ENCODE results near the gene WBP1.
"Not testable (repeated sequence)": the region's sequence is repeated elsewhere in the genome, so short reads cannot be mapped to it uniquely, and the experiment has no call there.

Gene WBP1

DNA sequence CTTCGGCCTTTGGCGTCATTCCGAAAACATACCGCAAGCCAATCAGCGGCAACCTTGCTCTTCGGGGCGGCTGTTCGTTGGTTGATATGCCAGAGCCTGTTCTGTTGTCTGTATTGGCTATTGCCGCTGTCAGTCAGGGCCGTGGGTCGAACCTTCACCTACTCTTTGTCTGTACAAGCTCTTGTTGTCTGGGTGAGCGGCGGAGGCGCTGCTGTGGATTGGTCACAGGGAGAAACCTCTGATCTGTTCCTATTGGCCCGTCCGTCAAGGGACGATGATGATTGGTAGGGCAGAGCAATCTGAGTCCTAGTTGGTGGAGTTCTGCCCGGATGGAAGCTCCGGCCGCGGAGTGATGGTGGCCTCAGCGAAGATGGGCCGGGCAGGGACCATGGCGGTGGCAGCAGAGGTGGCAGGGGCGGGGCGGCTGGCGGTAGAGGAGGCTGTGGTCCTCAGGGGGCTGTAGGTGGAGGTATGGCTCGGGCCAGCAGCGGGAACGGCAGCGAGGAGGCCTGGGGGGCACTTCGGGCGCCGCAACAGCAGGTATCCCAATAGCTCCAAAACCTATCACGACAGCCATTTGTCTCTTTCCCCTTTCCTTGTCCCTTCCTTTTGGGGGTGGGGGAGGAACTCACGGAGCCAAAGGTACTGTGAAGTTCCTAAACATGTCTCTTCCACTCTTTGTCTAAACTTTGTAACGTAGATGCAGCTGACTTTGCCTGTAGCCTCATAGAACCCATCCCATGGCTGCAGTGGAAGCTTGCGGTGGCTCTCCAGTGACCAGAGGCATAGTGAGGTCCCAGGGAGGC is at the start of gene WBP1:
TSS of gene WBP1 (plus strand) at position 307 of the 806 bp plus-strand sequence. CDS start at position 472, 165 bp downstream.
- peaks cover 32% of the 10 kb centered on the region for H3K36me3 Mint-ChIP-seq (ENCODE audit: low read depth)
- no peaks in the 10 kb centered on the region for H3K27me3 Mint-ChIP-seq (ENCODE audit: low read depth)
- H3K27ac Mint-ChIP-seq = peak within 1 kb of the TSS; percentile 99
- peak within 1 kb of the TSS; percentile 94 for H3K4me3 Mint-ChIP-seq
- H3K4me1 Mint-ChIP-seq (ENCODE audit: low read depth) = peaks cover 42% of the 10 kb centered on the region
- H3K9me3 Mint-ChIP-seq = no peaks in the 10 kb centered on the region

DNA sequence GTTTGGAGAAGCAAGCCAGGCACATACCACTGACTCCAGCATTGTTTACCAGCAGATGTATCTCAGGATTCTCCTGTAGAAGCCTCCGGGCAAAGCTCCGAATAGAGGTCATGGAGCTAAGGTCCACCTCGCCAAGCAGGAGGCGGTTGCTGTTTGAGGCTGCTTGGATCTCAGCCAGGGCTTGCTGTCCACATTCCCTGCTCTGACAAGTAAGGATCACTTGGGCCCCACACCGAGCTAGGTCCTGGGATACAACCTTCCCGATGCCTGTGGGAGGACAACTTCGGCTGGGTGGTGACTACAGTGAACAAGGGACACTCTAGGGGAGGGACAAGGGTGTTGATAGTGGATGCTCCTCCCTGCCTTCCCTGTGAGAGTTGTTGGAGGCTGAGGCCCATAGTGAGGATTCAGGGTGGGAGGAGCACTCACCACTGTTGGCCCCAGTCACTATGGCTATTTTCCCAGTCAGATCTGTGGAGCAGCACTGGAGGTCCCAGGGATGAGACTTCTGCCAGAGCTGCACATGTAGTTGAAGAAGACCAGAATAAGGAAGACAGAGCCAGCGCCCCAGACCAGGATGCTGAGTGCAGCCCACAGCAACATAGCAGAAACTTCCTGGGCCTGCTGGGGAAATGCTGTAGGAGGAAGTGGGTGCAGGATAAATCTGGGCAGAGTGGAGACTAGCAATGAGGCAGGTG is 45.1 kb upstream of the WBP1 start:
- no peak overlapping the region for H3K27ac Mint-ChIP-seq
- H3K36me3 Mint-ChIP-seq (ENCODE audit: low read depth) = no peaks in the 10 kb centered on the region
- no peak overlapping the region for H3K4me3 Mint-ChIP-seq
- H3K27me3 Mint-ChIP-seq (ENCODE audit: low read depth) = peaks cover 13% of the 10 kb centered on the region
- H3K4me1 Mint-ChIP-seq (ENCODE audit: low read depth) = peaks cover 14% of the 10 kb centered on the region
- H3K9me3 Mint-ChIP-seq = no peaks in the 10 kb centered on the region

DNA sequence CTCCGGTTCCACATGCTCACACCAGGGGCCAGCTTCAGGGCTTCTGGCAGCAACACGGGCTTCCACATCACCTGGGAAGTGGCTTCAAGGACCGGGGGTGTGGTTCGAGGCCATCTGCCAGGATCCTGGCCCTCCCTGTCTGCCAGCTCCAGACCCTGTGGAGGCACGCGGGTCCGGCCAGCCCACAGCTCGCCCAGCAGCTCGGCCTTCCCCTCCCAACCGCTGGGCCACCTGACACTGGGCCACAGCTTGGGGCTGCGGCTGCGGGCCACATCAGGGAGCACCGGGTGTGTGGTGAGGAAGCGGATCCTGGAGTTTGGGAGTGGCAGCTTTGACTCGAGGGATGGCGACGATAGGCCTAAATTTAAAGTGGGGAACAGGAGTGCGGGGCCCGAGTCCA is 43.8 kb upstream of the WBP1 start:
- Mint-ChIP-seq H3K4me3 (peak overlapping the region; percentile 21), H3K9me3 (no peaks in the 10 kb centered on the region), H3K4me1 (ENCODE audit: low read depth) (peaks cover 14% of the 10 kb centered on the region), H3K36me3 (ENCODE audit: low read depth) (no peaks in the 10 kb centered on the region), H3K27me3 (ENCODE audit: low read depth) (no peaks in the 10 kb centered on the region), H3K27ac (no peak overlapping the region)

DNA sequence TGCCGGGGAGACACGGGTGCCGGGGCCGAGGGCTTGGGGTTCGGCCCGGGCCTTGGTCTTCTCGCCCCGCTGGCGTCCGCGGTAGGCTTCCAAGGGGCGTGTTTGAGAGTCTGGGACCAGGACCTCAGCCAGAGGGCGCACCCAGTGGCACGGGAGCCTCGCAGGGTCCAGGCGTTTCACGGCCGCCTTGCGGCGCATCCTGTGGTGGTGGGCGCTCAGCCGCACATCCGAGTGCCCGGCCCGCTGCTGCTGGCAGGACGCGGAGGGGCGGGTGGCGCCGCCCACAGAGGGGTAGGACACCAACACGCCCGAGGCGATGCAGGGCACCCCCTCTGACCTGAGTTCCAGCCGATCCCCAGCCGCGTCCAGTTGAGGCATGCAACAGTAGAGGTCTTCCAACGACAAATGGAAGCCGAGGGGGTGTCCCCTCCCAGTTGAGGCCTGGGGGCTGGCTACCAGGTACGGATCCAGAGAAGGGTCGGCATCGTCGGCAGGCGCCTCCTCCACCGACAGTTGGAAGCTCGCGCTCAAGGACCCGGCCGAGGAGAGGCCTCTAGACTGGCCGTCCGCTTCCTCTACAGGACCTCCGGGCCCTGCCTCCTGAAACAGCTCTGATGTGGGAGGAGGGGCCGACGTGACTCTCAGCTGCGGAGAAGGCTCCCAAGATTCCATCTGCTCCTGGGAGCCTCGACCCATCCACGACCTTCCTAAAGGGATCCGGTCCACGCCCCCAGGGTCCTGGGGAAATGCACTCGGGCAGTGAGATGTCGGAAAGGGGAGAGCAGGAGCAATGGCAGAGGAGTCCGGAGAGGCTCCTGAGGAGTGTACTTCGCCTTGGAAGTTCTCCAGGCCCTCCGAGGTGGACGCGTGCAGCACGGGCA is 43.1 kb upstream of the WBP1 start:
- Mint-ChIP-seq H3K9me3 (no peaks in the 10 kb centered on the region), H3K4me1 (ENCODE audit: low read depth) (peaks cover 16% of the 10 kb centered on the region), H3K27ac (peak overlapping the region; percentile 63), H3K27me3 (ENCODE audit: low read depth) (peaks cover under 1% of the 10 kb centered on the region), H3K4me3 (peak overlapping the region; percentile 54), H3K36me3 (ENCODE audit: low read depth) (no peaks in the 10 kb centered on the region)

DNA sequence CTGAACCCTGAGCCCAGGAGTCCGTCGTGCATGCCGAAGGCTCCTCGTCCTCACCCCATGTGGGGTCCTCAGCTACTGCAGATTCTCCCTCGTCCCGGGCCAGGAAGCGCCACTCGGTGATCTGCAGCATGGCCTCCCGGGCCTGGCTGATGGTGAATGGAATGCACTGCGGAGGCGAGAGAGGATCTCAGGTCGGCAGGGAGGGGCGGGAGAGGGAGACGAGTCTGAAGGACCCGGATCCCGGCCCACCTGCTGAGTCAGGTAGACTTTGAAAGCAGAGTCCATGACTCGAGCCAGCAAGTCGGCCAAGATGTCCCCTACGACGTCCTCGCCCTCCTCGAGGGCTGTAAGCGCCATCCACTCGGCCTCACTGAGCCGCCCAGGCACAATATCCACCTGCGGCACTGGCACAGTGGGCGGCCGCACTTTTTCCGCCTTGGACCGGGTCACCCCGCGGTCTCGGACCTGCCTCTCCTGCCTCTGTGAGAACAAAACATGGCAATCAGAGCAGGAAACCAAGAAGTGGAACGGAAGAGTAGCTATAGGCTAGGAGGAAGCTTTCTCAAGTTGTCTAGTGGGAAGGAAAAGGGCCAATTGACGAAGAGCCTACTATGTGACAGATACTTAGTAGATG is 42.4 kb upstream of the WBP1 start:
- Mint-ChIP-seq H3K27me3 (ENCODE audit: low read depth) (peaks cover 4% of the 10 kb centered on the region), H3K4me1 (ENCODE audit: low read depth) (peaks cover 20% of the 10 kb centered on the region), H3K36me3 (ENCODE audit: low read depth) (no peaks in the 10 kb centered on the region), H3K27ac (no peak overlapping the region), H3K9me3 (no peaks in the 10 kb centered on the region), H3K4me3 (peak overlapping the region; percentile 25)

DNA sequence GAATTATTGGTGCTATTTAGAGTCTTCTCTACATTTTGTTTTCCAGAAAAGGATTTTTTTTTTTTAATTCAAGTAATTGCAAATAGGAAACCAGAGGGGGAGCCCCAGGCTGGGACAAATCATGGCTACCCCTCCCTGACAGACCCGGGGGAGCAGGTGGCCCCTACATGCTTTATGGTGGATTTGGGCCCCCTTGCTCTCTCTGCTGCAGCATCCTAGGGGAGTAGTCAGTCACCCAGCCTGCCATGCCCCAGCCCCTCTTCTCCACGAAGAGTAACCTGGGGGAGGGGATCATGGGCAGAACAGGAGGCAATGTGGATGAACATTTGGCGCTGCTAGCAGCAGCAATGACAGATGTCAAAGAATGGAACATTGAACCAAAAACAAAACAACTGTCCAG is 41.5 kb upstream of the WBP1 start:
- peaks cover 24% of the 10 kb centered on the region for H3K4me1 Mint-ChIP-seq (ENCODE audit: low read depth)
- no peaks in the 10 kb centered on the region for H3K36me3 Mint-ChIP-seq (ENCODE audit: low read depth)
- no peak overlapping the region for H3K27ac Mint-ChIP-seq
- H3K4me3 Mint-ChIP-seq = no peak overlapping the region
- H3K9me3 Mint-ChIP-seq = no peaks in the 10 kb centered on the region
- peaks cover 4% of the 10 kb centered on the region for H3K27me3 Mint-ChIP-seq (ENCODE audit: low read depth)

DNA sequence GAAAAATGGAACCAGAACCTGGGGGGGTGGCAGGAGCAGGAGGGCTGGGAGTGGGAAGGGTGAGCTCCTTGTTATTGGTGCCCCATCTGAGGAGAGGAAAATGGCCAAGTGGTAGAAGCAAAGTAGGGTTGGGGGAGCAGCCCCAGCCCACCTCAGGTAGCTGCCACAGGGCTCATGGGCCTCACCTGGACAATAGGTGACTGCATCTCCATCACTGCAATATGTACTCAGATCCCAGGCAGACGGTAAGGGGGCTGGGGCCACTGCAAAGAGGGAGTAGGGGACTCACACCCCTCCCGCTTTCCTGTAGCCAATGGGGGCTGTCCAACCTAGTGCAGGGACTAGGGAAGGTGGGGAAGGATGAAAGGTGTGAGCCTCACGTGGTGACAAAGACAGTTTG is 41.0 kb upstream of the WBP1 start:
- Mint-ChIP-seq H3K4me1 (ENCODE audit: low read depth) (peaks cover 24% of the 10 kb centered on the region), H3K9me3 (no peaks in the 10 kb centered on the region), H3K4me3 (no peak overlapping the region), H3K27me3 (ENCODE audit: low read depth) (peaks cover 4% of the 10 kb centered on the region), H3K36me3 (ENCODE audit: low read depth) (no peaks in the 10 kb centered on the region), H3K27ac (no peak overlapping the region)

DNA sequence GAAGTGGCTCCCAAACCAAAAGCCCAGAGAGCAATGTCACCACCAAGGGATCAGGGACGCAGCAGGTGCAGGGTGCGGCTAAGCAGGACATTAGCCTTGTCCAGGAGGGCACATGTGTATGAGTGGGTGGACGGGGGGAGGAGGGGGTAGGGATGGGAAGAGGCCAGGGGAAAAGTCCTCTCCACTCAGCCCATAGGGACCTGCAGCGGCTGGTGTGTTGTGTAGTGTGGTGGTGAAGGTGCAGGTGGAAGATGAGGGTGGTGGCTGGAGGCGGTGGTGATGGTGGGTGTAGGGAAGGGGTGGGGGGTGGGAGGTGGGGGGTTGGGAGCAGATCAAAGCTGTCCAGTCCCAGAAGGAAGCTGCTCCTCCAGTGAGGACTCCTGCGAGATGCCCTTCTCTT is 40.5 kb upstream of the WBP1 start:
- Mint-ChIP-seq H3K27me3 (ENCODE audit: low read depth) (peaks cover 4% of the 10 kb centered on the region), H3K4me1 (ENCODE audit: low read depth) (peaks cover 26% of the 10 kb centered on the region), H3K36me3 (ENCODE audit: low read depth) (no peaks in the 10 kb centered on the region), H3K4me3 (no peak overlapping the region), H3K27ac (no peak overlapping the region), H3K9me3 (no peaks in the 10 kb centered on the region)

DNA sequence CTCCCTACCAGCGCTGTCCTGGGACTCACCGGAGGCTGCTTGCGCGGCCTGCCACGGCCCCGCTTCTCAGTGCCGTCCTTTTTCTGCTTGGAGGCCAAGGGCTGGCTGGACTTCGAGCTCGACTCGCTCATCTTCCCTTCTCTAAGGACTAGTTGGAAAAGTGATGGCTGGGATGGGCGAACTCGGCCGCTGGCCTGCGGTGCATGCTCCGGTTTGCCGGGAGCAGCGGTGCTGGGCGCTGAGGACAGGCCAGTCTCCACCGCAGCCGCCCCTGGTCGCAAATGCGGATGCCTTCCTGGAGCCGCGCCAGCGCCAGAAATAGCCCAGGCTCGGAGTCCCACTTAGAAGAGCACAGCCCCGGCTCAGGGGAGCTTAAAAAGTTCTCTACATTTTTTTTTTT is 39.9 kb upstream of the WBP1 start:
- Mint-ChIP-seq H3K27me3 (ENCODE audit: low read depth) (peaks cover 4% of the 10 kb centered on the region), H3K36me3 (ENCODE audit: low read depth) (no peaks in the 10 kb centered on the region), H3K4me3 (no peak overlapping the region), H3K9me3 (no peaks in the 10 kb centered on the region), H3K4me1 (ENCODE audit: low read depth) (peaks cover 30% of the 10 kb centered on the region), H3K27ac (no peak overlapping the region)

DNA sequence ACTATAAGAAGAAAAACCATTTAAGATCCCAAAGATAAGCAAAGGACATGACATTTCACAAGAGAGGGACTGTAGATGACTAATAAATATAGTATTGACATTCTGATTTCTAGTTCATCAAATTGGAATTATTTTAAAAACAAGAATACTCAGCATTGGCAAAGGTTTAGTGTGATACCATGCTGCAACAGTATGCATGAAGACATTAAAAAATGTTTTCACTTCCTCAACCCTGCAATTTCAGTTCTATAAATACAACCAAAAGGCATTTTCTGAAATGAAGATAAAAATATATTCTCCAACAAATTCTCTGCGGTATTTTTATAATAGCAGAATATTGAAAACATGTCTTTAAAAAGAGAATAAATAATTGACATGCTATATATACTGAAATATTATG is 38.9 kb upstream of the WBP1 start:
- Mint-ChIP-seq H3K4me1 (ENCODE audit: low read depth) (peaks cover 30% of the 10 kb centered on the region), H3K27me3 (ENCODE audit: low read depth) (peaks cover 4% of the 10 kb centered on the region), H3K36me3 (ENCODE audit: low read depth) (no peaks in the 10 kb centered on the region), H3K4me3 (no peak overlapping the region), H3K9me3 (no peaks in the 10 kb centered on the region), H3K27ac (no peak overlapping the region)

DNA sequence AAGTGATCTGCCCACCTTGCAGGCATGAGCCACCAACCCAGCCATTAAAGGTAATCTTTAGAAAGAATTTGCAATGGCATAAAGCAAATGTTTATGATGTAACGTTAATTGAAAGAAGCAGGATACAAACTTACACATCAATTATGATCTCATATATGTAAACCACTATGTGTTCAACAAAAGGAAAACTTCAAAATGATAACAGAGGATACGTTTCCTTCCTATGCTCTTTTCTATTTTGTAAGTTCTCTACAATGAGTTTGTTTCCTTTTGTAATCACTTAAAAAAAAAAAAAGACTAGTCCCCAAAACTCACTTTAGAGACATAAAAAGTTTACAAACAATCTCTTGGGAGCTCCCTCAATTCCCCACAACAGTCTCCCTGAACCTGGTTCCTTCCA is 38.2 kb upstream of the WBP1 start:
- Mint-ChIP-seq H3K4me3 (peak overlapping the region; percentile 8), H3K4me1 (ENCODE audit: low read depth) (peaks cover 30% of the 10 kb centered on the region), H3K27ac (peak overlapping the region; percentile 28), H3K27me3 (ENCODE audit: low read depth) (peaks cover 4% of the 10 kb centered on the region), H3K36me3 (ENCODE audit: low read depth) (no peaks in the 10 kb centered on the region), H3K9me3 (no peaks in the 10 kb centered on the region)

DNA sequence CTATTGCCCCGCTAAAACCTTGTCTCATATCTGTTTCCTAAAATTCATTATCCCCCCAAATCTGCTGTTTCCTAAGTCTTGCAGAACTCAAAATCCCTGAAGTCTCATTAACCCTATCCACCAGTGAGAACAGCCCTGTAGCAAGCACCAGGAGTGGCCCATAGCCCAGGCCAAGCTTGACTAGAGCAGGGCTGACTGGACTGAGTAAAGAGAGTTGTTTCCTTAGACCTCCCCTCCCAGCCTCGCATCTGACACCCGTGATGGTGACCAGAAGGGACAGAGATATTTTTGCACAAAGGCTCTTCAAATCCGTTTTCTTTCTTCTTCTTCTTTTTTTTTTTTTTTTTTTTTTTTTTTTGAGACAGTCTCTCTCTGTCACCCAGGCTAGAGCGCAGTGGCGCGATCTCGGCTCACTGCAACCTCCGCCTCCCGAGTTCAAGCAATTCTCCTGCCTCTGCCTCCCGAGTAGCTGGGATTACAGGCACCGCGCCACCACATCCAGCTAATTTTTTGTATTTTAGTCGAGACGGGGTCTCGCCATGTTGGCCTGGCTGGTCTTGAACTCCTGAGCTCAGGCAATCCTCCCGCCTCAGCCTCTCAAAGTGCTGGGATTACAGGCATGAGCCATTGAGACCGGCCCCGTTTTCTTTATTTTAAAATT is 37.7 kb upstream of the WBP1 start:
- H3K36me3 Mint-ChIP-seq (ENCODE audit: low read depth); H3K27me3 Mint-ChIP-seq (ENCODE audit: low read depth); H3K9me3 Mint-ChIP-seq: not testable (repeated sequence)
- Mint-ChIP-seq H3K4me3 (peak overlapping the region; percentile 8), H3K27ac (peak overlapping the region; percentile 88), H3K4me1 (ENCODE audit: low read depth) (peaks cover 32% of the 10 kb centered on the region)

DNA sequence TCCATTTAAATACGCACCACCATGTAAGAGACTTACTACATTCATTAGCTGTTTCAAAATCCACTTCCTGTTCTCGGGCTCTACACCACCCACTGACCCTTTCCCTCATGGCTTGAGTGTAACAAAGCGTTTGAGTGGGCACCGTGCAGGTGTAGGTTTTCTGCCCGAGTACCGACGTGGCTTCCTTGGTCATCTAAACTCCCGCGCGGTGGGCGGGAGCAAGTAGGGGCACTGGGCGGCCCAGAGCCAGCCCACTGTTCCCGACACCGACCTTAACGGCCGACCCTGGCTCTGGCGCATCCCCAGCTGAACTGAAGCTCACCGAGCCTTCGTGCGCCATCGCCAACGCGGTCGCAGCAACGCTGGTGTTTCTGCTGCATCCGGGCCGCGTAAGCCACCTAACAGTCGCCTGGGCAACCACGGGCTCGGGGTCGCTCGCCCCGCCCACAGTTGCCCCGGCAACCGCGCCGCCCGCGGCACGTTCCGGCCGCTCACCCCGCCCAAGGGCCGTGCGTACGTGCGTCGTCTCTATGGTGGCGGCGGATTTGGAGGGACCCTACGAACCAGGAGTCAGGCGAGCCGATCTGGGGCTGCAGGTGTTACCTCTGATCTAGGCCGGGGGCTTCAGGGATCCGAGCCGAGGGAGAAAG is 36.9 kb upstream of the WBP1 start, which contains the start of the genes C2orf81 and WDR54:
TSS of gene C2orf81 (minus strand) at position 399 of the 650 bp plus-strand sequence. CDS start at position 340, 59 bp downstream.
TSS of gene WDR54 (plus strand) at position 510 of the 650 bp plus-strand sequence. CDS start 424 bp downstream, outside the sequence.
- no peaks in the 10 kb centered on the region for H3K9me3 Mint-ChIP-seq
- peaks cover 31% of the 10 kb centered on the region for H3K4me1 Mint-ChIP-seq (ENCODE audit: low read depth)
- peaks cover 4% of the 10 kb centered on the region for H3K27me3 Mint-ChIP-seq (ENCODE audit: low read depth)
- peaks cover 6% of the 10 kb centered on the region for H3K36me3 Mint-ChIP-seq (ENCODE audit: low read depth)
- peak within 1 kb of the TSS; percentile 99 for H3K4me3 Mint-ChIP-seq
- H3K27ac Mint-ChIP-seq = peak within 1 kb of the TSS; percentile 99

Measured in T-helper 1 cell treated with Interleukin-12 subunit alpha and Interleukin-12 subunit beta and Interleukin-4 antibody, amounts not matched to agents 30 μg/mL and 1 μg/mL, for 36 hours (primary cell).